ENCODE results near the gene RNFT2.
A peak's percentile ranks its signal among the peaks of the same experiment; 100 is the strongest.
"Not testable (repeated sequence)": the region's sequence is repeated elsewhere in the genome, so short reads cannot be mapped to it uniquely, and the experiment has no call there.

The RNFT2 gene

DNA sequence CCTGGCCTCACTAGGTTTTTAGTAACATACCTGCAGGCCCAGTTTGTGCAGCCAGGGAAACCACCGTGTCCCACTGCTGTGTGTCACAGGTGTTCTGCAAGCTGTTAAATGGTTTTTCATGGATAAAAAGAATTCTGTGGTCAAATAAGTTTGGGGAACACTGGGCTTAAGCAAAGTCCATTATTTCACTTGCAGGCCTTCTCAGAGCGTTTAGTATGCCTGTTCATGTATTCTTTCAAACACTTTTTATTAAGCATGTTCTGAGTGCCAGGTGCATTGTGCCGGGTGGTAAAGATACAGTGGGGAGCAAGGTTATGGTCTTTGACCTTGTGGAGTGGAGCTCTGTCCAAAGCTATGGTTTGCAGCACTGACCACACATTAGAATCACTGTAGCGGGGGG is 7.4 kb downstream of the RNFT2 start:
- no peak for DNase-seq

DNA sequence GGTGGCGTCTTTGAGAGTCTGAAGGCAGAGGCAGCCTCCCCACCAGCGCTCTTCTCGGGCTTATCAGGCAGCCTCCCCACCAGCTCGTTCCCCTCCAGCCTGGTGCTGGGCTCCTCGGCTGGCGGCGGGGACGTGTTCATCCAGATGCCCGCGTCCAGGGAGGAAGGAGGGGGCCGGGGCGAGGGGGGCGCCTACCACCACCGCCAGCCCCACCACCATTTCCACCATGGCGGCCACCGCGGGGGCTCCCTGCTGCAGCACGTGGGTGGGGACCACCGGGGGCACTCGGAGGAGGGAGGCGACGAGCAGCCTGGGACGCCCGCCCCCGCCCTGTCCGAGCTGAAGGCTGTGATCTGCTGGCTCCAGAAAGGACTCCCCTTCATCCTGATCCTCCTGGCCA is 11.8 kb downstream of the RNFT2 start:
- DNase-seq = no peak

DNA sequence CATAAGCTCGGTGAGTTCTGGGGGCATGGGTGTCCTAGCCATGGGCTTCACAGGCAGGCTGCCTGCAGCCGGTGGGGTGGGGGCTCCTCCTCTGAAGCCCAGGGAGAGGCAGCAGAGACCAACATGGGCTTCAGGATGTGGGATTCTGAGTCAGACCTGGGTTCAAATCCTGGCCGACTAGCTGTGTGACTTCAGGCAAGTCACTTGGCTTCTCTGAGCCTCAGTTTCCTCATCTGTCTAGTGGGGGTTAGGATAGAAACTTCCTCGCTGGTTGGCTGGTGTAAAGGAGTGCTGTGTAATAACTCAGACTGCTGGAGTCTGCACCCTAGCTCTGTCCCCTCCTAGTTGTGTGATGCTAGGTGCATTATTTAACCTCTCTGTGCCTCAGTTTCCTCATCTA is 12.2 kb downstream of the RNFT2 start:
- DNase-seq = no peak

DNA sequence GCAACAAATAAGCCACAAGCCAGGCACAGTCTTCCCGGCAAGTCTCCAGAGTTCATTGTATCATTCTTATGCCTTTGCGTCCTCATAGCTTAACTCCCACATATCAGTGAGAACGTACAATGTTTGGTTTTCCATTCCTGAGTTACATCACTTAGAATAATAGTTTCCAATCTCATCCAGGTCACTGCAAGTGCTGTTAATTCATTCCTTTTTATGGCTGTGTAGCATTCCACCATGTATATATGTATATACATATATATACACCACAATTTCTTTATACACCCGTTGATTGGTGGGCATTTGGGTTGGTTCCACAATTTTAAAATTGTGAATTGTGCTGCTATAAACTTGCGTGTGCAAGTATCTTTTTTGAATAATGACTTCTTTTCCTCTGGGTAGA is 16.0 kb downstream of the RNFT2 start:
- DNase-seq = not testable (repeated sequence)

DNA sequence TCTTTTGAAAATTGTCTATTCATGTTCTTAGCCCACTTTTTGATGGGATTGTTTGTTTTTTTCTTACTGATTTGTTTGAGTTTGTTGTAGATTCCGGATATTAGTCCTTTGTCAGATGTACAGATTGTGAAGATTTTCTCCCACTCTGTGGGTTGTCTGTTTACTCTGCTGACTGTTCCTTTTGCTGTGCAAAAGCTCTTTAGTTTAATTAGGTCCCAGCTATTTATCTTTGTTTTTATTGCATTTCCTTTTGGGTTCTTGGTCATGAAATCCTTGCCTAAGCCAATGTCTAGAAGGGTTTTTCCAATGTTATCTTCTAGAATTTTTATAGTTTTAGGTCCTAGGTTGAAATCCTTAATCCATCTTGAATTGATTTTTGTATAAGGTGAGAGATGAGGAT is 16.7 kb downstream of the RNFT2 start:
- not testable (repeated sequence) for DNase-seq

DNA sequence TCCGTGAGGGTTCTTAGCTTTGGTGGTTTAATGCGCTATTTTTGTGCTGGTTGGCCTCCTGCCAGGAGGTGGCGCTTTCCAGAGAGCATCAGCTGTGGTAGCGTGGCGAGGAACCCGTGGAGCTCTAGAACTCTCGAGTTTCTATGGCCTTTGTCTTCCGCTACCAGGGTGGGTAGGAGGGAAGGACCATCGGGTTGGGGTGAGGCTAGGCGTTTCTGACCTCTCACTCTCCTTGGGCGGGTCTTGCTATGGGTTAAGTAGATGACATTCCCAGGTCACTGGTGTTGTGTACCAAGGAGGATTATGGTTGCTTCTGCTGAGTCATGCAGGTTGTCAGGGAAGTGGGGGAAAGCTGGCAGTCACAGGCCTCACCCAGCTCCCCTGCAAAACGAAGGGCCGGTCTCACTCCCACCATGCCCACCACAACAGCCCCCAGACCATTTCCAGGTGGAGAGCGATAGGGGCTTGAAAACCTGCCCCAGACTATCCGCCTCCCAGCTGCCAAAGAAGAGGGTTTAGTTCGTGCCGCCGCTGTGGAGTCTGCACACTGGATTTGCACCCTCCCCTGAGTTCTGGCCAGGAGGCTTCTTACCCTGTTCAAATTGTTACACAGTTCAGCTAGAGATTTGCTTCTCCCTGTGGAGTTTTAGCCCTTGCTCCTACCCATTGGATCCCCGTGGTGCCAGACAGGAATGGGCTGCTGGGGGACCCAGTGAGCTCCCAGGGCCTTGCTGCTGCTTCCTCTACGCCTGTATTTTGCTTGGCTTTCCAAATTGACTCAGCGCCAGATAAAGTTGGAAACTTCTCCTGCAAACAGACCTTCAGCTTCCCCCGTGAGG is 21.9 kb downstream of the RNFT2 start:
- no peak for DNase-seq

DNA sequence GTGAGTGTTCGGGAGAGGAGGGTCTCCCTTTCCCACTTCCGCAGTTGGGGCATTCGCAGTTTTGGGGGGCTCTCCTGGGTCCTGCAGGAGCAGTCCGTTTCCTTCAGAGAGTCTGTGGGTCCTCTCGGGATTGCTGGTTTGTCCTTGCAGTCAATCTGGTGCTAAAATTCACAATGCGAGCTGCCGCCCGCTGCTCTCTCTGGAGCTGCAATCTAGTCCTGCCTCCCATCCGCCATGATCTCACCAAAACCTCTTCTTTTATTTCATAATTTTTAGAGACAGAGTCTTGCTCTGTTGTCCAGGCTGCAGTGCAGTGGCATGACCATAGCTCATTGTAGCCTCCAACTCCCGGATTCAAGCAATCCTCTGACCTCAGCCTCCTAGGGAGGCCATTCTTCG is 22.5 kb downstream of the RNFT2 start:
- DNase-seq = no peak

DNA sequence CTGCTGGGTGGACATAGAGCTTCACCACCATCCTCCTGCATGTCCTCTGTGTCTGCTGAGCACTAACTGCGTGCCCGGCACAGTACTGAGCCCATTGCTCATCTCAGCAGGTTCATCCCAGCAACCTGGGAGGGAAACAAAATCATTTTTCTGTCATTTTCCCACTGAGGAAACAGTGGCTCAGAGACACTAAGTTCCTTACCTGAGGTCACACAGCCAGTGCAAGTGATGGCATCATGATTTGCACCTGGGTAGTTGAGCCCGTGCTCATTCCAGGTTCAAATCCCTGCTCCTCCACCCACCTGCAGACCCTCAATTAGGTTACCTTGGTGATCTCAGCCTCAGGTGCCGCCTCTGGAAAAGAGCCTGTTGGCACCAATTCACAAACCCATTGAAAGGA is 23.4 kb downstream of the RNFT2 start:
- no peak for DNase-seq

DNA sequence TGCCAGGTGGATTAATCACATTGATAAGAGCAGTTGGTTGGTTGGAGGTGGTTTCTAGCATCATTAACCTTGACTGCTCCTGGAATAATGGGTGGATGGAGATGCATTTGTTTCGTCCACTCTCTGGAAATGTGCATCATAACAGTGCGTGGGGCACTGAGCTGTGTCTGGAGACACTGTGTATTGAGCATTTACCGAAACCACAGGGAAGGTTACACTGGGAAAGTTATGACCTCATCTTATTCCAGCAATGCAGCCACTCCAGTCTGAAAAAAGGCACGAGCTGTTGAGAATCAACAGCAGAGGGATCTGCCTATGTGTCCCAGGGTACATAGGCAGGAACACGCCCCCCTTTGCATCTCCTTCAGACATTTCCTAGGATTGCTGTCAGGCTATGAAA is 27.2 kb downstream of the RNFT2 start:
- DNase-seq = no peak

DNA sequence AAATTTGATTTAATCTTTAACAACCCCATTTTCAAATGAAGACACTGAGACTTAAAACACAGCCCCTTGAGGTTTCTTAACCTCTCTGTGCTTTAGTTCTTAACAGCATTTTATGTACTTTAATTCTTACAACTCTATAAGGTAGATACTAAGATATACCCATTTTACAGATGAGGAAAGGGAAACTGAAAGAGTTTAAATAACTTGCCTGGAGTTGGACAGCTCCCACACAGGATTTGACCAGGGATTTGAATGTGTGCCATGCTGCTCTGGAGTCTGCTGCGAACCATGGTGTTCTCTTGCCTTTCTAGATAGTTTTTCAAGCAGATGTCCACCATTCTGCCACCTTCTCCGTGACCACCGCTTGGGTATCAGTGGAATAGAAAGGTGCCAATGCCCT is 28.2 kb downstream of the RNFT2 start:
- DNase-seq = no peak

DNA sequence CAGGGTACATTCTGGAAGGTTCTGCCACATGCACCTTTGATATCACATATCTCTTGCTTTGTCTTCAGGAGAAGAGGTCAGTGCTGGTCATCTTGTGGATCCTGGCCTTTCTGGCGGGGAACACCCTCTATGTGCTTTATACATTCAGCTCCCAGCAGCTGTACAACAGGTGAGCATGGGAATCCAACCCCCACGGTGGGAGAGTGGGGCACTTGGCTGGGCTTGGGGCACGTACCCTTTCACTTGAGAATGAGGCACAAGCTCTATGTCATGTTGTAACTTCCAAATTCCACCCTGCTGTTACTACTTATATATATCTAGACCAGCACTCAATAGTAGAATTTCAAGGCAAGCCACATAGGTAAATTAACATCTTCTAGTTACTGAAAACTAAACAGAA is 28.6 kb downstream of the RNFT2 start:
- DNase-seq = no peak

DNA sequence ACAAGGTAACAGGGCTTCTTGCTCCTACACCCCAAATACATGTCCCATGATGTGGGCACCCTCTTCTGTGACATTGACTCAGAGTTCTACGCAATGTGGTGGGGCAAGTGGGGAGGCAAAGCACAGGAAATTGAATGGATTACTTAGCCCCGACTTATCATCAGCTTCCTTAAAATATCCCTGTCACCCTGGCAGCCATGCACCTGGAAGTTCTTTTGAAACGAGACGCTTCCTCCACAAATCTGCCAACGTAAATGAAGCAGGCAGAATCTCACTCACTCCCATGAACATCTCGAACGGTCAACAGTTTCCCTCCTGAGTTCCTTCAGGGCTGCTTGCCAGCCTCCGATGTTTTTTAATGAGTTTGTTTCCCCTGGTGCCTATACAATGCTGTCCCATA is 33.5 kb downstream of the RNFT2 start:
- no peak for DNase-seq

DNA sequence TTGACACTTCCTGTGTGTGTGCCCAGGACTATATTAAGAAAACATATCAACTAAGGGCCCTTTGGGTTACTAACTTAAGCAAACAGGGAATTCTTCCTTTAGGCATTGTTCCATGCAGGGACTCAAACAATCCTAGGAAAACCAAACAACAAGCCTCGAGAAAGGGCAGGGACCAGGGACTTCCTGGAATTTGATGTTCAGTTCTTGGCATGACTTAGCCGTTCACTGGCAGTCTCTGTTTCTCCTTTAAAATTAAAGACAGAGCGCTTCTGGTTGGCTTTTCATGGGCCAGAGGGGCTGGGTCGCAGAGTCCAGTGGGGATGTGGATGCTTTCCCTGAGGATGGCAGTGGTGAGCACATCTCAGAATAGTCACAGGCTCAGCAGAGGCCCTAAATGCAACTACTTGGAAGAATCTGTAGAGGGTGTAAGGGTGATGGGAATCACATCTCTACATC is 35.2 kb downstream of the RNFT2 start:
- no peak for DNase-seq

DNA sequence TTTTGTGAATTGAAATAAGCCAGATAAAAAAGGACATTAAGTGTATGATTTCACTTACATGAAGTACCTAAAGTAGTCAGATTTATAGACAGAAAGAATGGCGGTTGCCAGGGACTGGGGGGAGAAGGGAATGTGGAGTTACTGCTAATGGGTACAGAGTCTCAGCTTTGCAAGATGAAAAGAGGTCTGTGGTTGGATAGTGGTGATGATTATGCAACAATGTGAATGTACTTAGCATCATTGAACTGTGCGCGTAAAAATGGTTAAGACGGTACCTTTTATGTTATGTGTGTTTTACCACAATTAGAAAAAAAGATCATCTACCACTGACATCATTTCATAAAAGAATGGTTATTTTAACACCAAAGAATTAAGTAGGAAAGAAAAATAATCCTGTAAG is 35.9 kb downstream of the RNFT2 start:
- DNase-seq = no peak

DNA sequence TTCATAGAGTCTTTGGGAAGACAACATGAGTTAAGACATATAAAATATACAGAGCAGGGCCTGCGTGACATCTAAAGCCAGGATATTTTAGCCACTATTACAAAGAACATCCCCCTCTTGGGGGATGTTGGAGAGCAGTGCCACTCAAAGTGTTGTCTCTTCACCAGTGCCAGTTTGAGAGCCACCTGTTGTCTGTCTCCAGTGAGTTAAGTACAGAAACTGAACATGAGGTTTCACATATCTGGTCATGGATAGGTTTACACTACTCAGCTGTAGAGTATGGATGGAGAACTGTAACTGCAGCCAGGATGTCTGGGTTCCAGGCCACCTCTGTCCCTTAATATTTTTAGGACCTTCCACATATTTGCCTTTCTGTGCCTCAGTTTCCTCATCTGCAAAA is 39.1 kb downstream of the RNFT2 start:
- DNase-seq = peak; percentile 59

DNA sequence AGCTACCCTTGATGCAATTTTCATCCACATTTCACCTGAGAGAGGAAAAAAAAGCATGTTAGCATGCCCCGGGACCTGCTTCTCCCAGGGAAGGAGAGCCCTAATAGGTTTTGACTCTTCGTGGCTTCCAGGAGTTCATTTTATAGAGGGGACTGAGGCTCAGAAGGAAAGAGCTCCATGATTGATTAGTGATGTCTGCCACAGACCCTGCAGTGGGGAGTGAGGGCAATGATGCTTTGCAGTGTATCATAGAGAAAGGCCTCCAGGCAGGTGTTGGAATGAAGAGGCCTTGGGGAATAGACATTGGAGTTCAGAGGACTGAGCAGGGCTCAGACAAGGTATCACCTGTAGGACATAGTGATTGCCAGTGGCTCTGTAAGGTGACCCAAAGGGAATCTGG is 41.5 kb downstream of the RNFT2 start:
- no peak for DNase-seq

DNA sequence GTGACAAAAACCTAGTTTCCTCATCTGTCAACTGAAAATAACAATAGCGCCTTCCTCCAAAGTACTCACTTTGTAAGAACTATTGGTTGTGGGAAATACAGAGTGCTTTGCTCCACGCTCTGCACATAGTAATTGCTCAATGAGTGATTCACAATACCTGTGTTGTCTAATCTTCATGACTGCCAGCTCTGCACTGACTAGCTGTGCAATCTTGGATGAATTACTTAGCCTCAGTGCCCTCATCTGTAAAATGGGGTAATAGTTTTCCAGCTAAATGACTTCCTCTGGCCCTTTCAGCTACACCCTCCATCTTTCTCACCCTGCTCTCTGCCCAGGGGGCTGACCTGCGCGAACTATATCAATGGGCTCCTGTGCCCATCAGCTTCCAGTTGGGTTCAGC is 42.8 kb downstream of the RNFT2 start:
- DNase-seq = no peak

DNA sequence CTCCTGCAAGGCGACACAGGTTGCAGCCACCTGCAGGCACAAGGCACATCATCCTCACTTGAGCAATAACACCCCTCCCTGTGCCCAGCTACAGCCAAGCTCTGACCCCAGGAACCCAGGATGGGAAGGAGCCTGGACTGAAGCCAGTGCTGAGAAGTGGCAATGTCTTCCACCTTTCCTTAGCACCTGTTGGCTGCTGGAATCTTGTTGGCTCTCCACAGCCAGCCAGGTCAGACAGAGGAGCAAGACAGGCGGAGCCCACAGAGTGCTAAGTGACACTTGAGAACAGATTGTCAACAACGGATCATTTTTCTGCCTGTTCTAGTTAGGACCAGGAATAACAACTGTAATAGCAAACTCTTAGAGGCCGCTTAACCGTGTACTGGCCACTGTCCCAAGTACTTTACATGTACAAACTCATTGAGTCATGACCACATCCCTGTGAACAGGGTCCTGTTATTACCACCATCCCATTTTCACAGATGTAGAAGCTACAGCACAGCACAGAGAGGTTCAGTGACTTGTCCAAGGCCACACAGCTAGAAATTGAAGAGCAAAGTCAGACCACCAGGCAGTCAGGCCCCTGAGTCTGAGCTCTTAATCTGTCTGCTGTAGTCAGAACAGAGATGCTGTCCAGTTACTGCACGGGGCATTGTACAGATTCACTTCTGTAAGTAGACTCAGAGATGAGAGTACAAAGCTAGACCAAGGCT is 45.6 kb downstream of the RNFT2 start:
- peak; percentile 96 for DNase-seq

DNA sequence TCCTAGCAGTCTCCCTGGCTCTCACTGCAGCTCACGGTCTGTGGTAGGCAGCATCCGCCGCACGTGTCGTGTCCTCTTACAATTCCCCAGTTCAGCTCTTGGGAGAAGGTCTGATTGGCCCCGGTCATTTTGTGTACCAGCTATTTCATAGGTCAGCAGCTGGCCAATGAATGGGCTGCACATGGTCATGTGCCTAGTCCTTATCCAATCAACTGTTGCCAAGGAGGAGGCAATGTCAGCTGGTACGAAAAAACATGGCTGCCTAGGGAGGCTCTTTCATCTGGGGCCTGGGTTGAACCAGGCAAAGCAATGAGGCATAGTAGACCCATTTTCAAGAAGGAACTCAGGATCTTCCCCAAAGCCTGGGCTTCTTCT is 46.1 kb downstream of the RNFT2 start:
- no peak for DNase-seq

DNA sequence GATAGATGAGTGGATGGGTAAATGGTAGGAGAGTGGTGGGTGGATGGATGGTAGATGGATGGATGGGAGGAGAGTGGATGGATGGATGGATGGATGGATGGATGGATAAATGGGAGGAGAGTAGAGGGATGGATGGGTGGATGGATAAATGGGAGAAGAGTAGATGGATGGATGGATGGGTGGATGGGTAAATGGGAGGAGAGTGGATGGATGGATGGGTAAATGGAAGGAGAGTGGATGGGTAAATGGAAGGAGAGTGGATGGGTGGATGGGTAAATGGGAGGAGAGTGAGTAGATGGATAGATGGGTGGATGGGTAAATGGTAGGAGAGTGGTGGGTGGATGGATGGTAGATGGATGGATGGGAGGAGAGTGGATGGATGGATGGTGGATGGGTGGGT is 51.4 kb downstream of the RNFT2 start:
- DNase-seq = not testable (repeated sequence)

DNA sequence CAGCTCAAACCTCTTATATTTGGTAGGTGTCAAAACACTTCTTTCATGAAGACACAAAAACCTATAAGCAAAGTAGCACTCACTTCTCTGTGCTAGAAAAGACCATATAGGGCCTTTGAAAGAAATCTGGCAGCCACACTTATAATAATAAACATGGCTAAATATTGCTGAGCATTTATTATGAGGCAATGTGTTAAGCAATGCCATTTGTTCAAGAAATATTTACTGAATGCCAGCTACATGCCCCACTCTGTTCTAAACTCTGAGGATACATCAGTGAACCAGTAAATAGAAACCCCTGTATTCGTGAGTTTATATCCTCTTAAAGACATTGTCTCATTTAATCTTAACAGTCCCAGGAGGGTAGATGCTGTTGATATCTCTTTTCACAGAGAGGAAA is 52.0 kb downstream of the RNFT2 start:
- DNase-seq = no peak

DNA sequence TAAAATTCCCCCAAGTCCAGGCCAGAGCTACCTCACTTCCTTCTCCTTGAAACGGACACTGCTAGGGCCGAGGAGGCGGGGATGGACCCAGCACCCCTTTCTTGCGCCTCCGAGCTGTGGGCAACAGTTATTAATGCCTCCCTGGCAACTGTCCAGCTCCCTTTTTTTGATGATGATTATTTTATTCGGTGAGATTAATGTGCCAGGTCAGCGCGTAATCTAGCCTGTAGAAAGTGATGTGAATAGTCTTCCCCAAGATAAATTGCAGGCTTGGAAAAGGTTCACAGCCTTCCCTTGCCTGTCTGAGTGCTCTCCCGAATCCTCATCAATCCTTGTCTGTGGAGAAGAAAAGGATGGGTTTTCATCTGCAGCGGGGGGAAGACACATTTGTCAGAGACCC is 54.3 kb downstream of the RNFT2 start:
- DNase-seq = no peak

DNA sequence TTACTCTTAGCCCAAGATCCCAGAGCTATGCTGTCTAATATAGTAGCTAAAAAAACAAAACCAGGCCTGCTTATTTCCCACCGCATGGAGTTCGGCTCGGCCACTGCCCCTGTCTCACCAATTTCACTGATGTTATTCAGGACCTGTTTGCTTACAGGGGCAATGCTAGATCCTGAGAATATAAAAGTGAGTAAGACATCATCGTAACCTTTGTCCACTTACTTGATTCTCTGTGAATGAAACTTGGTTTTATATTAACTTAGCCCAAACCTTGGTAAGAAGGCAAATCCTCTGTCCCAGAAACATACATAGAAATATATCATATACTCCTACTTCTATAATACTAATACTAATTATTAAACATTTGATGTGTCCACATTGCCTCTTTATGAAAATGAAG is 56.6 kb downstream of the RNFT2 start:
- no peak for DNase-seq

DNA sequence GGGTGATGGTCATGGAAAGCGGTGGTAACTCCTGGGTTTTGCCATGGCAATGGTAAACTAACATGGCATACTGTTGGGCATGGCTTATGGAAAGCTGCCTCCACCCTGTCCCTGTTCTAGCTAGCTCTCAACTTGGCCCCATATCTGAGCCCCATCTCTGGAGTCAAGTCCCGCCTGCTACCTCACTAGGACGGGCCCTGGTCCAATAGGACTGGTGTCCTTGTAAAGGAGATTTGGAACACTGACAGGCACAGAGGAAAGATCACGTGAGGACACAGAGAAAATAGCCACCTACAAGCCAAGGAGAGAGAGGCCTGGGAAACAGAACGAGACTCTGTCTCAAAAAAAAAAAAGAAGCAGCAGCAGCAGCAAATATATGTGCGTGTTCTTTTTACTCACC is 59.8 kb downstream of the RNFT2 start:
- DNase-seq = no peak

DNA sequence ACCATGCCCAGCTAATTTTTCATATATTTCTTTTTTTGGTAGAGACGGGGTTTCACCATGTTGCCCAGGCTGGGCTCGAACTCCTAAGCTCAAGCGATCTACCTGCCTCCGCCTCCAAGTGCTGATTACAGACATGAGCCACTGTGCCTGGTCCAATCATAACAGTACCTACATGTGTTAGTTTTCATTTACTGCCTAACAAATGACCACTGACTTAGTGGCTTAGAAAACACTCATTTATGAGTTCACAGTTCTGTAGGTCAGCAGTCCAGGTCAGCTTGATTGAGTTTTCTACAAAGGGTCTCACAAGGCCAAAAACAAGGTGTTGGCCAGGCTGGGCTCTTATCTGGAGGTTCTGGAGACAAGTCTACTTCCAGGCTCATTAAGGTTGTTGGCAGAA is 60.6 kb downstream of the RNFT2 start:
- no peak for DNase-seq
